ENCODE results near the gene ASB11. TPM values are rescaled to one million over a fixed set of nuclear protein-coding genes. Genes with fewer than 3 reads are reported as not detected.
A peak's percentile ranks its signal among the peaks of the same experiment; 100 is the strongest.

ASB11 gene
- total RNA-seq, 2 donors from 2014 or later, result not detected

DNA sequence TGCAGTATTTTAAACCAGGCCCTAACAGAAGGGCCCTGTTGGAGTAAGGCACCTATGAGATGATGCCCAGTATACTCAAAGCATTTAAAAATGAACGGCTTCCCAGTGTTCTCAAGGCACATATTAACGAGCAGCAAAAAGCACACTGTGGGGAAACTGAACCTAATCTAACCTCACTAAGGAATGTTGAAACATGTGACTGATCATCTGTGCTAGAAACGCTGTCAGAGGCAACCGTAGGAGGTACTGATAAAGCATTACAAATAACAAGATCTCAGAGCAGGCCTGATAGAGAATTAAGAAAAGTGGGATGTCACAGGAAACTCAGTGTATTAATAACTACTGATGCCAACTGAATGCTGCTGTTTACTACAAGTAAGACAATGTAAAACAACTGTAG lies 69.5 kb downstream of the ASB11 start:
- WGBS, 2 experiments (ENCODE audit: insufficient coverage in 1 of 2, insufficient read length in 1 of 2), result 61% methylated on average over 4 of the region's 4 CpGs; no CpG with 5 or more reads in 1 of the 2 experiments
- no peak for DNase-seq
- Mint-ChIP-seq H3K27ac (no peak overlapping the region), H3K36me3 (ENCODE audit: low read depth) (no peaks in the 10 kb centered on the region), H3K9me3 (peaks cover 35% of the 10 kb centered on the region), H3K4me3 (no peak overlapping the region), H3K27me3 (ENCODE audit: insufficient read depth) (peaks cover 1% of the 10 kb centered on the region), H3K4me1 (no peaks in the 10 kb centered on the region)
- Histone ChIP-seq H3K27ac (ENCODE audit: low read depth, low read length) (no peak overlapping the region), H3K9ac (ENCODE audit: extremely low read depth, low read length, poor library complexity, severe bottlenecking) (no peak overlapping the region), H3K27me3 (ENCODE audit: control insufficient read depth, insufficient read depth, low read length, poor library complexity, severe bottlenecking) (no peaks in the 10 kb centered on the region), H3K4me1 (ENCODE audit: control insufficient read depth, insufficient read depth, low read length) (no peaks in the 10 kb centered on the region), H3K4me3 (ENCODE audit: low read length) (no peak overlapping the region), H3K36me3 (ENCODE audit: control insufficient read depth, insufficient read depth, low read length) (no peaks in the 10 kb centered on the region), H3K9me3 (ENCODE audit: control insufficient read depth, low read length) (no peaks in the 10 kb centered on the region)
- TF ChIP-seq, protein P1, sequence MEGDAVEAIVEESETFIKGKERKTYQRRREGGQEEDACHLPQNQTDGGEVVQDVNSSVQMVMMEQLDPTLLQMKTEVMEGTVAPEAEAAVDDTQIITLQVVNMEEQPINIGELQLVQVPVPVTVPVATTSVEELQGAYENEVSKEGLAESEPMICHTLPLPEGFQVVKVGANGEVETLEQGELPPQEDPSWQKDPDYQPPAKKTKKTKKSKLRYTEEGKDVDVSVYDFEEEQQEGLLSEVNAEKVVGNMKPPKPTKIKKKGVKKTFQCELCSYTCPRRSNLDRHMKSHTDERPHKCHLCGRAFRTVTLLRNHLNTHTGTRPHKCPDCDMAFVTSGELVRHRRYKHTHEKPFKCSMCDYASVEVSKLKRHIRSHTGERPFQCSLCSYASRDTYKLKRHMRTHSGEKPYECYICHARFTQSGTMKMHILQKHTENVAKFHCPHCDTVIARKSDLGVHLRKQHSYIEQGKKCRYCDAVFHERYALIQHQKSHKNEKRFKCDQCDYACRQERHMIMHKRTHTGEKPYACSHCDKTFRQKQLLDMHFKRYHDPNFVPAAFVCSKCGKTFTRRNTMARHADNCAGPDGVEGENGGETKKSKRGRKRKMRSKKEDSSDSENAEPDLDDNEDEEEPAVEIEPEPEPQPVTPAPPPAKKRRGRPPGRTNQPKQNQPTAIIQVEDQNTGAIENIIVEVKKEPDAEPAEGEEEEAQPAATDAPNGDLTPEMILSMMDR (conservative IDR thresholded peaks at IDR 0.05), result no peak

GRCh38 chrX:15244421-15244820 lies 71.0 kb downstream of the ASB11 start:
- H3K9ac ChIP-seq (ENCODE audit: extremely low read depth, low read length, poor library complexity, severe bottlenecking), result no peak overlapping the region
- no peaks in the 10 kb centered on the region for H3K4me1 ChIP-seq (ENCODE audit: control insufficient read depth, insufficient read depth, low read length)
- H3K36me3 ChIP-seq (ENCODE audit: control insufficient read depth, insufficient read depth, low read length), result no peaks in the 10 kb centered on the region
- no peak overlapping the region for H3K27ac Mint-ChIP-seq
- no peak for DNase-seq
- H3K4me3 ChIP-seq (ENCODE audit: low read length), result no peak overlapping the region
- TF ChIP-seq, protein P1 (conservative IDR thresholded peaks at IDR 0.05), result no peak
- no peak overlapping the region for H3K27ac ChIP-seq (ENCODE audit: low read depth, low read length)
- WGBS, 2 experiments (ENCODE audit: insufficient coverage in 1 of 2, insufficient read length in 1 of 2), result 88% methylated on average over 4 of the region's 5 CpGs; no CpG with 5 or more reads in 1 of the 2 experiments
- peaks cover 1% of the 10 kb centered on the region for H3K27me3 Mint-ChIP-seq (ENCODE audit: insufficient read depth)
- H3K4me3 Mint-ChIP-seq, result no peak overlapping the region
- H3K36me3 Mint-ChIP-seq (ENCODE audit: low read depth), result no peaks in the 10 kb centered on the region
- no peaks in the 10 kb centered on the region for H3K27me3 ChIP-seq (ENCODE audit: control insufficient read depth, insufficient read depth, low read length, poor library complexity, severe bottlenecking)
- H3K4me1 Mint-ChIP-seq, result no peaks in the 10 kb centered on the region
- H3K9me3 ChIP-seq (ENCODE audit: control insufficient read depth, low read length), result no peaks in the 10 kb centered on the region
- H3K9me3 Mint-ChIP-seq, result peaks cover 31% of the 10 kb centered on the region

DNA sequence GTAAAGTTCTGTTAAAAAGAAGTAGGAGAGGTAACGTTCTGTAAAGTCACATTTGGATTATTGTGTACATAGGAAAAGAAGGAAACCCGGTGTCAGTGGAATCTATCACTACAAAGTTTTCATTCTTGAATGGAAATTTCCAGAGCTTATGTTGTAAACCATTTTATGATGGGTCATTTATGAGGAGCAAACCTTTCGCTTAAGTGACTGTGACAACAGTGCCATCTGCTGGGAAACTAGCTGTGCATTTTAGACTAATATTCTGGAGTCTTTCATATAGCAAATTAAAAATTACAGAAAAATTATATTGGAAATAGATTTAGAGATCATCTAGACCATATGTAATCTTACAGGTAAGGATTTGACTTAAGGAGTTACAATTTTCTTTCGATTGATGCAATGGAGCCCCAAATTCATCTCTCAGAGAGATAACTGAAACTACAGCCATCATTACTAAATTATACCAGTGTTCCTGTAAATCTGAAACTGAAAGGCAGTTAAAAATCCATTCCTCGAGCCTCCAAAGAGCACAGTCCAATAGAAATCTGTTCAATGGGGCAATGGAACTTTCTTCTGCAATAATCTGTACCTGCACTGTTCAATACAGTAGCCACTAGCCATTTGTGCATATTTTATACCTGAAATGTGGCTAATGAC lies 72.4 kb downstream of the ASB11 start:
- H3K27ac ChIP-seq (ENCODE audit: low read depth, low read length), result no peak overlapping the region
- no peaks in the 10 kb centered on the region for H3K36me3 Mint-ChIP-seq (ENCODE audit: low read depth)
- TF ChIP-seq, protein P1 (conservative IDR thresholded peaks at IDR 0.05), result peak; percentile 75
- H3K27me3 Mint-ChIP-seq (ENCODE audit: insufficient read depth), result no peaks in the 10 kb centered on the region
- H3K27me3 ChIP-seq (ENCODE audit: control insufficient read depth, insufficient read depth, low read length, poor library complexity, severe bottlenecking), result no peaks in the 10 kb centered on the region
- no peaks in the 10 kb centered on the region for H3K4me1 ChIP-seq (ENCODE audit: control insufficient read depth, insufficient read depth, low read length)
- no peak overlapping the region for H3K27ac Mint-ChIP-seq
- WGBS, 2 experiments (ENCODE audit: insufficient coverage in 1 of 2, insufficient read length in 1 of 2), result 0 to 35% methylated on average over 1 to 5 of the region's 5 CpGs
- no peaks in the 10 kb centered on the region for H3K36me3 ChIP-seq (ENCODE audit: control insufficient read depth, insufficient read depth, low read length)
- H3K4me3 Mint-ChIP-seq, result no peak overlapping the region
- no peaks in the 10 kb centered on the region for H3K9me3 ChIP-seq (ENCODE audit: control insufficient read depth, low read length)
- DNase-seq, result no peak
- peaks cover 29% of the 10 kb centered on the region for H3K9me3 Mint-ChIP-seq
- H3K4me1 Mint-ChIP-seq, result no peaks in the 10 kb centered on the region
- no peak overlapping the region for H3K4me3 ChIP-seq (ENCODE audit: low read length)
- H3K9ac ChIP-seq (ENCODE audit: extremely low read depth, low read length, poor library complexity, severe bottlenecking), result no peak overlapping the region

All from endodermal cell (in vitro differentiated cells).